ENCODE measurements around the gene ARHGAP6. TPM values are rescaled to one million over a fixed set of nuclear protein-coding genes. Genes with fewer than 3 reads are reported as not detected.

Gene ARHGAP6
- total and polyA plus RNA-seq, 2 experiments from 2014 or later, result 0.08 to 0.54 TPM

DNA sequence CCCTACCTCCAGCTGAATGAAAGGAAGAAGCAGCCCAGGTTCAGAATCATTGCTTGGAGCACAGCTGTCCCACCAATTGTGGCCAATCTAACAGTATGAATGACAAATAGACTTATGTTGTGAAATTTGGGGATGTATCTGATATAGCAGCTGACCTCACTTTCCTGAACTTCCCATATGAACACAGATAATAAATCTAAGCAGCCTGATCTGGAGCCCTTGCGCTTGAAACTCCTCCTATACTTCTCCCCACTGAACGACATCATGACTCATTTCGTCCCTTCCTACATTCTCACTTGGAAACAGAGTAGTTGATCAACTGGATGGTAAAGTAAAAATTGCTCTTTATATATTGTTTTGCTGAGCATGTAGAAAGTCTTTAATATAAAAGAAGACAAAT is 396.7 kb downstream of the ARHGAP6 start:
- Histone ChIP-seq H3K9ac (no peak overlapping the region), H3K27ac (no peak overlapping the region), H3K9me3 (ENCODE audit: low read depth) (no peaks in the 10 kb centered on the region), H3K27me3 (replicated peaks; ENCODE audit: insufficient read depth) (no peaks in the 10 kb centered on the region), H4K20me1 (ENCODE audit: insufficient read depth) (no peaks in the 10 kb centered on the region), H3K9me2 (ENCODE audit: insufficient read depth) (no peaks in the 10 kb centered on the region), H3F3A (ENCODE audit: insufficient read depth) (no peaks in the 10 kb centered on the region), H3K4me1 (ENCODE audit: insufficient read depth) (0 out of 2 replicates have a peak, but pooled peaks cover 10% of the 10 kb centered on the region), H3K4me3 (no peak overlapping the region), H2AFZ (no peak overlapping the region), H3K79me2 (ENCODE audit: insufficient read depth) (no peaks in the 10 kb centered on the region), H3K36me3 (ENCODE audit: low read depth) (no peaks in the 10 kb centered on the region), H3K4me2 (ENCODE audit: unreplicated experiment) (no peak overlapping the region)
- in situ Hi-C loops (cut with MboI), result no loop called here
- WGBS, 2 experiments (ENCODE audit: low coverage in 1 of 2, low lambda C conversion rate in 2 of 2, missing lambda C conversion rate in 2 of 2), result 93 to 97% methylated on average over 3 of the region's 3 CpGs
- TF ChIP-seq EZH2phosphoT487 (IDR thresholded peaks at IDR 0.05; ENCODE audit: insufficient read depth, low read depth) (no peak), EZH2 (IDR thresholded peaks at IDR 0.05; ENCODE audit: insufficient read depth, poor library complexity, severe bottlenecking) (no peak)
- no peak for DNase-seq

DNA sequence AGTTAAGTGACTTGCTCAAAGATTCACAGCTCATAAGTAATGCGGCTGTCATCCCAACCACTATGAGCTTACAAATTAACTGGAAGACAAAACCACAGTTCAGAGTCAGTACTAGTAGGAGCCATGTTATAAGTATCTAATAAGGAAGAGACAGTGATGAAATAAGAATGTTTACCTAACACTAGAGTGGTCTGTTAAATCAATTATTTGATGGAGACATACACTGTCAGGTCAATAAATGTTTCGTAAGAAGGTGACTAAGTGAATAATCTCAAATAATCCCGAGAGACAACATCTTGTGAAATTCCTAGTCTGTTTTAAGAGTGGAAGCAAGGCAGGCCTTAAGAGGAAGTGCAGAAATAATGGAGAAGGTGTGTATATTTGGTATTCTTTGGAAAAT is 398.3 kb downstream of the ARHGAP6 start:
- no peaks in the 10 kb centered on the region for H3K79me2 ChIP-seq (ENCODE audit: insufficient read depth)
- no peaks in the 10 kb centered on the region for H3K9me3 ChIP-seq (ENCODE audit: low read depth)
- no peaks in the 10 kb centered on the region for H3K36me3 ChIP-seq (ENCODE audit: low read depth)
- 35 to 36% methylated on average over 3 of the region's 3 CpGs for WGBS, 2 experiments (ENCODE audit: low coverage in 1 of 2, low lambda C conversion rate in 2 of 2, missing lambda C conversion rate in 2 of 2)
- 0 out of 2 replicates have a peak, but pooled peaks cover 6% of the 10 kb centered on the region for H3K4me1 ChIP-seq (ENCODE audit: insufficient read depth)
- H4K20me1 ChIP-seq (ENCODE audit: insufficient read depth), result no peaks in the 10 kb centered on the region
- peak; percentile 10 for DNase-seq
- H3K4me2 ChIP-seq (ENCODE audit: unreplicated experiment), result no peak overlapping the region
- H3K9ac ChIP-seq, result no peak overlapping the region
- no peak overlapping the region for H3K27ac ChIP-seq
- TF ChIP-seq EZH2phosphoT487 (IDR thresholded peaks at IDR 0.05; ENCODE audit: insufficient read depth, low read depth) (no peak), EZH2 (IDR thresholded peaks at IDR 0.05; ENCODE audit: insufficient read depth, poor library complexity, severe bottlenecking) (no peak)
- in situ Hi-C loops (cut with MboI), result no loop called here
- no peaks in the 10 kb centered on the region for H3K27me3 ChIP-seq (replicated peaks; ENCODE audit: insufficient read depth)
- no peak overlapping the region for H2AFZ ChIP-seq
- no peak overlapping the region for H3K4me3 ChIP-seq
- no peaks in the 10 kb centered on the region for H3K9me2 ChIP-seq (ENCODE audit: insufficient read depth)
- H3F3A ChIP-seq (ENCODE audit: insufficient read depth), result no peaks in the 10 kb centered on the region

DNA sequence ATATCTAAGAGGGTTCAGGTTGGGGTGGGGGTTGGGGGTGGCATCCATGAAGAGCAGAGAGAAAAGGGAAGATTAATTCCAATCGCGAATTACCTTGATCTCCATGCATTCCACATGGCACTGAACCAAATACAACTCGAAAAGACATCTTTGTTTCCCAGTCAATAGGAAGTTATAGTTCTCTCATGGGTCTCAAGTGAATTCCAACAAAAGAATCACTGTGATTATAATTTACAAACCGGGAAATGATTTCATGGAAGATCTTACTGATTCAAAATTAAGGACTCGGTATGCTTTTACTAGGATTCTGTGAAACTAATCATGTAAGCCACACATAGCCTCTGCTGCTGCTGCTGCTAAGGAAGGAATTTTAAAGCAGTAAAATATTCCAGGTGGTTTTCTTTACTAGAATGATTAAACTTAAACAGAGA is 399.1 kb downstream of the ARHGAP6 start:
- no peaks in the 10 kb centered on the region for H3K79me2 ChIP-seq (ENCODE audit: insufficient read depth)
- no peaks in the 10 kb centered on the region for H3K9me2 ChIP-seq (ENCODE audit: insufficient read depth)
- in situ Hi-C loops (cut with MboI), result no loop called here
- H3K9me3 ChIP-seq (ENCODE audit: low read depth), result no peaks in the 10 kb centered on the region
- no peak for DNase-seq
- H3K9ac ChIP-seq, result no peak overlapping the region
- peaks cover 6% of the 10 kb centered on the region; the same call in 1 of the 2 replicates for H3K4me1 ChIP-seq (ENCODE audit: insufficient read depth)
- no peak overlapping the region for H3K4me2 ChIP-seq (ENCODE audit: unreplicated experiment)
- 27 to 33% methylated on average over 3 to 5 of the region's 5 CpGs for whole genome bisulfite sequencing, 2 experiments (ENCODE audit: low coverage in 1 of 2, low lambda C conversion rate in 2 of 2, missing lambda C conversion rate in 2 of 2)
- TF ChIP-seq EZH2 (IDR thresholded peaks at IDR 0.05; ENCODE audit: insufficient read depth, poor library complexity, severe bottlenecking) (no peak), EZH2phosphoT487 (IDR thresholded peaks at IDR 0.05; ENCODE audit: insufficient read depth, low read depth) (no peak)
- no peaks in the 10 kb centered on the region for H3F3A ChIP-seq (ENCODE audit: insufficient read depth)
- no peaks in the 10 kb centered on the region for H3K27me3 ChIP-seq (replicated peaks; ENCODE audit: insufficient read depth)
- H3K36me3 ChIP-seq (ENCODE audit: low read depth), result no peaks in the 10 kb centered on the region
- H3K4me3 ChIP-seq, result no peak overlapping the region
- H3K27ac ChIP-seq, result no peak overlapping the region
- no peak overlapping the region for H2AFZ ChIP-seq
- no peaks in the 10 kb centered on the region for H4K20me1 ChIP-seq (ENCODE audit: insufficient read depth)

DNA sequence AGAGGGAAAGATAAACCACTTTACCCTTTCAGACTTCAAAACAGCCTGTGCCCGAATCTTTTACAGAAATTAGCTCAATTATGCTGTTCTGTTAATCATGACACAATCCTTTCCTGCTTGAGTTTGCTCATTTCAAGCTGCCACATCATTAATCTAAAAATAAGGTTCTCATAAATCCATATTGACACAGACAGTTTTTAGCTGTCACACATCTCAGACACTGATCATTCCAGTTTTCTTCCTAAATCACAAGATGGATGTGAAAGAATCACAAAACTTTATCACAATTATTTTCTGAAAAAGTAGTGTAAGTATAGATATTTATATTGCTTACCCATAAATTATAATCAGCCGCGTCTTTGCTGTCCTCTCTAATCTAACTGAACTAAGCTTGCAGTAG is 400.4 kb downstream of the ARHGAP6 start:
- DNase-seq, result no peak
- Histone ChIP-seq H3K36me3 (ENCODE audit: low read depth) (no peaks in the 10 kb centered on the region), H3K4me2 (ENCODE audit: unreplicated experiment) (no peak overlapping the region), H4K20me1 (ENCODE audit: insufficient read depth) (no peaks in the 10 kb centered on the region), H3K79me2 (ENCODE audit: insufficient read depth) (no peaks in the 10 kb centered on the region), H3K9ac (no peak overlapping the region), H3K4me3 (no peak overlapping the region), H3F3A (ENCODE audit: insufficient read depth) (no peaks in the 10 kb centered on the region; the same call in 1 of the 2 replicates), H2AFZ (no peak overlapping the region), H3K9me2 (ENCODE audit: insufficient read depth) (no peaks in the 10 kb centered on the region), H3K9me3 (ENCODE audit: low read depth) (no peaks in the 10 kb centered on the region), H3K27me3 (replicated peaks; ENCODE audit: insufficient read depth) (no peaks in the 10 kb centered on the region), H3K27ac (no peak overlapping the region), H3K4me1 (ENCODE audit: insufficient read depth) (peaks cover 4% of the 10 kb centered on the region; the same call in 1 of the 2 replicates)
- TF ChIP-seq EZH2 (IDR thresholded peaks at IDR 0.05; ENCODE audit: insufficient read depth, poor library complexity, severe bottlenecking), result no peak
- TF ChIP-seq EZH2phosphoT487 (IDR thresholded peaks at IDR 0.05; ENCODE audit: insufficient read depth, low read depth), result no peak
- in situ Hi-C loops (cut with MboI), result no loop called here
- 46 to 56% methylated on average over 3 of the region's 3 CpGs for WGBS, 2 experiments (ENCODE audit: low coverage in 1 of 2, low lambda C conversion rate in 2 of 2, missing lambda C conversion rate in 2 of 2)

DNA sequence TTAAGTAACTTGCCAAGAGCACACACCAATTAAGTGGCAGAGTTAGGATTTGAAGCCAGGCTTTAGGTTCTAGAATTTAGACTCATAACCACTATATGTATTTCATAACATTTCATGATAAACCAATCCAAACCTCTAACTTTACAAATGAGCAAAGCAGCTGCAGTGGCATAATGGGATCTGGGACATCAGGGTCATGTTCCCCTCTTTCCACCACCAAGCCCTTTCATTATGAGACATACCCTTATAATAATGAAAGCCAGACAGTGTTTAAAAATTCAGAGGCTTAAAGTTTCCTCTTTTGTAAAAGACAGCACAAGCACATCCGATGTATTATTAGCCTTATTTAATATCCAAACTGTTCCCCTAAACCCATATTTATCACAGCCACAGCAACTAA is 400.8 kb downstream of the ARHGAP6 start:
- Histone ChIP-seq H3K4me2 (ENCODE audit: unreplicated experiment) (no peak overlapping the region), H3K27me3 (replicated peaks; ENCODE audit: insufficient read depth) (no peaks in the 10 kb centered on the region), H3K4me1 (ENCODE audit: insufficient read depth) (peaks cover 4% of the 10 kb centered on the region; the same call in 1 of the 2 replicates), H4K20me1 (ENCODE audit: insufficient read depth) (no peaks in the 10 kb centered on the region), H3K36me3 (ENCODE audit: low read depth) (no peaks in the 10 kb centered on the region), H3K9ac (no peak overlapping the region), H3K9me2 (ENCODE audit: insufficient read depth) (no peaks in the 10 kb centered on the region), H3K79me2 (ENCODE audit: insufficient read depth) (no peaks in the 10 kb centered on the region), H3K27ac (no peak overlapping the region), H3F3A (ENCODE audit: insufficient read depth) (no peaks in the 10 kb centered on the region; the same call in 1 of the 2 replicates), H2AFZ (no peak overlapping the region), H3K4me3 (no peak overlapping the region), H3K9me3 (ENCODE audit: low read depth) (no peaks in the 10 kb centered on the region)
- no peak for DNase-seq
- TF ChIP-seq EZH2phosphoT487 (IDR thresholded peaks at IDR 0.05; ENCODE audit: insufficient read depth, low read depth) (no peak), EZH2 (IDR thresholded peaks at IDR 0.05; ENCODE audit: insufficient read depth, poor library complexity, severe bottlenecking) (no peak)
- WGBS, 2 experiments (ENCODE audit: low coverage in 1 of 2, low lambda C conversion rate in 2 of 2, missing lambda C conversion rate in 2 of 2), result 30 to 42% methylated on average over 1 of the region's 1 CpG
- in situ Hi-C loops (cut with MboI), result no loop called here

Data from GM23248 (cell line).